ENCODE measurements around the gene DAAM2. TPM values are rescaled to one million over a fixed set of nuclear protein-coding genes. Genes with fewer than 3 reads are reported as not detected.

Gene DAAM2
- total RNA-seq, 4 donors from 2014 or later, result 36.5 to 154 (median 54.1) TPM

DNA sequence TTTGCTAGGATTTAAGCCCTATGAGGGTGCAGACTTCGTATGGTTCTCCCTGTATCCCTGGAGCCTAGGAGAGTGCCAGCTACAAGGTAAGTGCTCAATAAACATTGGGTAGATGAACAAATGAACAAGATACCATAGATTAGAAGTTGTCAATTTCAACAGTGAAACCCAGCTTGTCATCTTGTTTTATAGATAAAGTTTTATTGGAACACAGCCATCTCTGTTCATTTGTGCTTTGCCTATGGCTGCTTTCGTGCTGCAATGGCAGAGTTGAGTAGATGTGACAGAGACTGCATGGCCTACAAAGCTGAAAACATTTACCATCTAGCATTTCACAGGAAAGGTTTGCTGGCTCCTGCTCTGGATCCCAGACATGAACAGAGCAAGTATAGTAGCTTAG is 5.6 kb downstream of the DAAM2 start:
- ATAC-seq (ENCODE audit: low FRiP score) (no peak), DNase-seq (ENCODE audit: low spot score) (no peak)
- TF ChIP-seq, protein P1, sequence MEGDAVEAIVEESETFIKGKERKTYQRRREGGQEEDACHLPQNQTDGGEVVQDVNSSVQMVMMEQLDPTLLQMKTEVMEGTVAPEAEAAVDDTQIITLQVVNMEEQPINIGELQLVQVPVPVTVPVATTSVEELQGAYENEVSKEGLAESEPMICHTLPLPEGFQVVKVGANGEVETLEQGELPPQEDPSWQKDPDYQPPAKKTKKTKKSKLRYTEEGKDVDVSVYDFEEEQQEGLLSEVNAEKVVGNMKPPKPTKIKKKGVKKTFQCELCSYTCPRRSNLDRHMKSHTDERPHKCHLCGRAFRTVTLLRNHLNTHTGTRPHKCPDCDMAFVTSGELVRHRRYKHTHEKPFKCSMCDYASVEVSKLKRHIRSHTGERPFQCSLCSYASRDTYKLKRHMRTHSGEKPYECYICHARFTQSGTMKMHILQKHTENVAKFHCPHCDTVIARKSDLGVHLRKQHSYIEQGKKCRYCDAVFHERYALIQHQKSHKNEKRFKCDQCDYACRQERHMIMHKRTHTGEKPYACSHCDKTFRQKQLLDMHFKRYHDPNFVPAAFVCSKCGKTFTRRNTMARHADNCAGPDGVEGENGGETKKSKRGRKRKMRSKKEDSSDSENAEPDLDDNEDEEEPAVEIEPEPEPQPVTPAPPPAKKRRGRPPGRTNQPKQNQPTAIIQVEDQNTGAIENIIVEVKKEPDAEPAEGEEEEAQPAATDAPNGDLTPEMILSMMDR (IDR thresholded peaks at IDR 0.05), result no peak

DNA sequence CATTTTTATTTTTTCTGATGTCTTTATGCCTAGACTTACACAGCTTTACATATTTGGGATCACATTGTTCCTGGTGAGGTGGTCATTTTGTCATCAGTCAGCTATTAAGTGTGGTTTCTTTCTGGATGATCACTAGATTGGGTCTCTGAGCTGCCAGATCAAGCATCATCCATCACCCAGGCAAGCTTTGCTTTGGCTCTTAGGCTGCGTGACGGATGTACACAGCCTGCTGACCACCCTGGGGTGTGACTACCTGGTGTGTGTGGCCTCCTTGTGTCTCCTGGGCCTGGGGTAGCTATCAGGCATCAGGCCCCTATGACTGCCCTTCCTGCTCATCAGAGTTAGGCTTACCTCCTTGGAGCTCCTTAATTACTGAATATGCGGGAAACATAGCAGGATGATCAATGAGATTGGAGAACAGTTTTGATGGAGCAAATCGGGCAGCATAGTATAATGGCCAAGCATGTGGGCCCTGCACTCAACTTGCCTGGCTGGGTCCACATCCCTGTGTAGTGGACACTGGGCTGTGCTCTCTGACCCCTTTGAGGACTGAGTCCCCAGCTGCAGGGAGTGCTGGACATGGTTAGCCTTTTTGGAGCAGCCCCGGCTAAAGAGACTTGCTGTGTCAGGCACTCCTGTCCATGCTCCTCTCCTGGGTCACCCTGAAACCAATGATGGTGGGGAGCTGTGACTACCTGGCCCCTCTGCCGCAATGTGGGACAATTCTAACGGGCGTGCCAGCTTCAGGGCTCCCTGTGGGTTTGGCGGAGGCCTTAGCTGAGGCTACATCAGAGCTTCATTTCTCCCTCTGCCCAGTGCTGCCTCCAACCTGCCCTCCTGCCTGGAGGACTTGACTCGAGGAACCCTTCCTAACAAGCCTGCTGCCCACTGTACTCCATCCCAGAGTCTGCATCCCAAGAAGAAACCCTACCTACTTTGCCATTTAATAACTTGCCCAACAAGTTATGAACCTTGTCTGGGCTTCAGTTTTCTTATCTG is 8.2 kb downstream of the DAAM2 start:
- TF ChIP-seq, protein P1 (IDR thresholded peaks at IDR 0.05), result no peak
- ATAC-seq (ENCODE audit: low FRiP score) (no peak), DNase-seq (ENCODE audit: low spot score) (no peak)

DNA sequence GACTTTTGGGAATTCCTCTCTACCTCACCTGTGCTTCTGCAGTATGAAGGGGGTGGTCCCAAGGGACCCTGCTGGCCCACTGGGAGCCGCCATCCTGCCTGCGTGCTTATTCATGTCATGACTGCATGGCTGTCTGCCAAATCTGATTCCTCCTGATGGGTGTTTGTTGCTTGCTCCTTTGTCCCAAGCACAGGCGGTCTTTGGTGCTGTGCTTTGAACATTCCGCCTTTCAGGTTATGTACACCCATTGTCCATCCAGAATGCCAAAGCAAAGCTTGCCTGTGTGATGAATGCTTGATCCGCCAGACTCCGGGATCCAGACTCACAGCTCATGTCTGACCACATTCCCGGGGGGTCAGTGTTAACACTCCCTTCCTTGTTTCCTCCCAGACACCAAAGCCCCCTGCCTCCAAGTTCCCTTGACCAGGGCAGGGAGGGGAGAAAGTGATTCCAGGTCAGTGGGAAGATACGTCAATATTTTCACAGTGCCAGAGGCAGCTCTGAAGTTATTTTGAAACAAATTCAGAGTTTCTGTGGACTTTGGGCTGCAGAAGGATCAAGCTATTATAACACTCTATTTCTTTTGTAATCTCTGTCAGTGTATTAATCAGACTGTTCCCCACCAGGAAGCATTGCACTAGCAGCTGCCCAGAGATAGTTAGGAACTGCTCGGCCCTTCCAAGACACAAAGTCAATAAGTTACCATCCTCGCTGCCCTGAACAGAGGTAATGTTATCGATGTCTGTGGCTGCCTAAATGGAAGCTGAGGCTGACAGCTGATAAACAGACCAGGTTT is 9.5 kb downstream of the DAAM2 start:
- TF ChIP-seq, protein P1 (IDR thresholded peaks at IDR 0.05), result no peak
- no peak for ATAC-seq (ENCODE audit: low FRiP score)
- DNase-seq (ENCODE audit: low spot score), result no peak

DNA sequence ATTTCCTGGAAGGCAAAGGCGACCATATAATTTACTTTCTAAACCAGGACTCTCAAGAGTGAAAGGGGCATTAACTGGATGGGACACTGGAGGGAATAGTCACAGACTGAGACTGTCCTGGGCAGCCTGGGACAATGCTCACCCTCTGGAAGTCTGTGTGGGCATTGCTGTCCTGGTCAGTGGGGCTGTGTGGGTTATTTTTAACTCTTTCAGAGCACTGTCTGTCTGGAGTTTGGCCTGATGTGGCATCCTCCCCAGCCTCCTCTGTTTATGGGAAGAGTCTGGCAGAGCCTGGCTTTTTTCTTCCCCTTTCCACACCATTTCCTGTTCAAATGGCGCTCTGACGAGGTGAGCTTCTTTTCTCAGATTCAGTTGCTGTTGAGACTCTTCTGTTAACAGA is 11.7 kb downstream of the DAAM2 start:
- DNase-seq (ENCODE audit: low spot score) (no peak), ATAC-seq (ENCODE audit: low FRiP score) (no peak)
- TF ChIP-seq, protein P1 (IDR thresholded peaks at IDR 0.05), result no peak

DNA sequence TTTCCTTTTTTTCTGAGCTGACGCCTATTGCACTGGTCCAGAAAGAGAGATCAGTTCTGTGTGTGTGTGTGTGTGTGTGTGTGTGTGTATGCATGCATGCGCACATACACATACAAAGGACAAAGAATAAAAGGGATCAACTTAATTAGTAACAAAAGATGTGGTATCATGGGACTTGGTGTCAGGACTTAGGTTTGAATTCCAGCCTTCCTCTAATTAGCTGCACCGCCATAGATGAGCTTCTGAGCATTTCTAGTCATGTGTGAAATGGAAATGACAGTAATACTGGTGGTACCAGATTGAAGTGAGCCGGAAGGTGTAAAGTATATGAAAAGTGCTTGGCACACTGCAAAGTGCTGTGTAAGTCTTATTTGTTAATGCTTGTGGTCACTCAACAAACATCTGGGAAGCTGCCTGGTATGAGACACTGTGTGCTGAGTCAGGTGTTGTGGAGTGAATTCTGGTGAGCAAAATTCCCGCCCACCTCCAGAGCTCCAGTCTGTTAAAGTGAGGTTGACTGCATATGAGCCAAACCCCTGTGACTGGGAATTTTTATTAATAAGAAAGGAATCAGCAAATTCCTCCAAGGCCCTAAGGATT is 12.4 kb downstream of the DAAM2 start:
- TF ChIP-seq, protein P1 (IDR thresholded peaks at IDR 0.05), result no peak
- DNase-seq (ENCODE audit: low spot score) (no peak), ATAC-seq (ENCODE audit: low FRiP score) (peak; percentile 40)

DNA sequence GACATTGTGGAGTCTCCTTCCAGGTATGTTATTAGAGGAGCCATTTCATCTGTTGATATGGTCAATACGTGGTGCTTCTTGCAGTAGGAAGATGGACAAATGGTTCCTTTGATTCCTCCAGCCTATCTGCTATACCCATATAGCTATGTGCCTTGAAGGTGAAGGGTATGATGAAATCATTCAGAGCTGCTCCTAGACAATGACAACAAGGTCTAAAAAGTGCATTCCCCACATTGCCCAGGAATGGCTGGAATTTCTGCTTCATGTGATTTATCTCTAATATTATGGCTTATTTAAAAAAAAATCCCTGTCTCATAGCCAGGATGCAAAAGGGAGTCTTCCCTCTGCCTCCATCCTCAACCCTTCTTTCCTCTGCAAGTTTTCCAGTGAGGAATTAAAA is 14.1 kb downstream of the DAAM2 start:
- no peak for DNase-seq (ENCODE audit: low spot score)
- no peak for ATAC-seq (ENCODE audit: low FRiP score)
- TF ChIP-seq, protein P1 (IDR thresholded peaks at IDR 0.05), result no peak

All from omental fat pad (tissue), 4 donors.